Astrocyte of the cerebellum (primary cell): Measurements from ENCODE around the gene USP49.

Source experiments
- DNase-seq: peaks from one replicate; pipeline ENCODE4 v3.0.0-alpha.2; 2011; ENCODE audit warnings: low read depth
- H3K4me3 ChIP-seq: 2 replicates; pipeline ENCODE4 v1.5.1; 2011; ENCODE audit warnings: mild to moderate bottlenecking, low read depth, low read length, moderate library complexity
- CTCF ChIP-seq: IDR thresholded peaks from 2 replicates; pipeline ENCODE4 v1.5.1; 2012; ENCODE audit warnings: low read length, low read depth, moderate library complexity, mild to moderate bottlenecking; ENCODE audit errors: missing control alignments
- in situ Hi-C: cut with HindIII; loops from 2 replicates; pipeline ENCODE4 v1.10.0; 2017; ENCODE audit warnings: low sequenced_read_pairs

USP49 gene

GRCh38 chr6:41757931-41758640 is 137.1 kb downstream of the USP49 start:
- TF ChIP-seq CTCF, result no peak
- in situ Hi-C loops, result no loop called here
- H3K4me3 ChIP-seq, result no peak overlapping the region
- no peak for DNase-seq

- no peak for DNase-seq
- TF ChIP-seq CTCF, result no peak
- no peak overlapping the region for H3K4me3 ChIP-seq
- in situ Hi-C loops, result no loop called here
Observed at GRCh38 chr6:41757271-41757670, 137.9 kb downstream of the USP49 start.

- no peak for TF ChIP-seq CTCF
- in situ Hi-C loops, result no loop called here
- no peak overlapping the region for H3K4me3 ChIP-seq
- no peak for DNase-seq
Observed at GRCh38 chr6:41756354-41756753, 138.8 kb downstream of the USP49 start.

GRCh38 chr6:41755895-41756294 is 139.3 kb downstream of the USP49 start:
- no peak for DNase-seq
- TF ChIP-seq CTCF, result no peak
- no peak overlapping the region for H3K4me3 ChIP-seq
- in situ Hi-C loops, result no loop called here

GRCh38 chr6:41750374-41750773 is 144.8 kb downstream of the USP49 start:
- in situ Hi-C loops, result no loop called here
- no peak overlapping the region for H3K4me3 ChIP-seq
- no peak for DNase-seq
- no peak for TF ChIP-seq CTCF

GRCh38 chr6:41748542-41748941 is 146.6 kb downstream of the USP49 start:
- DNase-seq, result no peak
- no peak overlapping the region for H3K4me3 ChIP-seq
- in situ Hi-C loops, result no loop called here
- no peak for TF ChIP-seq CTCF
